ENCODE measurements around the gene JAZF1. TPM values are rescaled to one million over a fixed set of nuclear protein-coding genes. Genes with fewer than 3 reads are reported as not detected.
A peak's percentile ranks its signal among the peaks of the same experiment; 100 is the strongest.

JAZF1 gene
- total and polyA plus RNA-seq, 2 experiments from 2014 or later = 9.5 to 12.1 TPM

DNA sequence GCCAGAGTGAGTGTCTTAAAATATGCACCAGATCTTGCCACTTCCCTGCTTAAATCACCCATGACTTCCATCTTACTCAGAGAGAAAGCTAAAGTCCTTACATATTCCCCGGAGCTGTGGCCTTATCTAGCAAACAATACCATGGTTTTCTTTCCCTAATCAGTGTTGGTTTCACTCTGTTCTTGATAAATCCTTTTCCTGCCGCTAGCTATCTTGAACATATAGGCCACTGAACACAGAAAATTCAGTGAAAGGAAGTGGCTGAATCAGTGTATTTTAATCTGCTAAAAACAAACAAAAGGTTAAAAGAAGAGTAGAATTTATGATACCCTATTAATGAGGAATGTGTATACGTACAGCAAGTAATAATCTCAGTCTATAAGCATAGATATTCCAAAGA, 42.0 kb upstream of the JAZF1 start:
- Histone ChIP-seq H3K36me3 (replicated peaks; ENCODE audit: insufficient read depth, low read depth) (no peaks in the 10 kb centered on the region), H2AFZ (no peak overlapping the region), H3K9me3 (ENCODE audit: low read depth) (no peaks in the 10 kb centered on the region), H3K4me1 (ENCODE audit: insufficient read depth) (no peaks in the 10 kb centered on the region), H4K20me1 (ENCODE audit: insufficient read depth, poor library complexity, severe bottlenecking) (no peaks in the 10 kb centered on the region), H3K27me3 (no peaks in the 10 kb centered on the region), H3K9me2 (replicated peaks; ENCODE audit: insufficient read depth) (no peaks in the 10 kb centered on the region), H3K4me3 (no peak overlapping the region), H3K79me2 (no peaks in the 10 kb centered on the region), H3K4me2 (no peak overlapping the region), H3K27ac (no peak overlapping the region)
- peak; percentile 4 for DNase-seq (ENCODE audit: low spot score)
- 41% methylated on average over 3 of the region's 3 CpGs for WGBS (ENCODE audit: low lambda C conversion rate, missing lambda C conversion rate)
- TF ChIP-seq EZH2phosphoT487 (IDR thresholded peaks at IDR 0.05; ENCODE audit: low read depth, severe bottlenecking, unreplicated experiment) (no peak), EZH2 (IDR thresholded peaks at IDR 0.05; ENCODE audit: borderline replicate concordance) (no peak)
- TF ChIP-seq, protein P1, sequence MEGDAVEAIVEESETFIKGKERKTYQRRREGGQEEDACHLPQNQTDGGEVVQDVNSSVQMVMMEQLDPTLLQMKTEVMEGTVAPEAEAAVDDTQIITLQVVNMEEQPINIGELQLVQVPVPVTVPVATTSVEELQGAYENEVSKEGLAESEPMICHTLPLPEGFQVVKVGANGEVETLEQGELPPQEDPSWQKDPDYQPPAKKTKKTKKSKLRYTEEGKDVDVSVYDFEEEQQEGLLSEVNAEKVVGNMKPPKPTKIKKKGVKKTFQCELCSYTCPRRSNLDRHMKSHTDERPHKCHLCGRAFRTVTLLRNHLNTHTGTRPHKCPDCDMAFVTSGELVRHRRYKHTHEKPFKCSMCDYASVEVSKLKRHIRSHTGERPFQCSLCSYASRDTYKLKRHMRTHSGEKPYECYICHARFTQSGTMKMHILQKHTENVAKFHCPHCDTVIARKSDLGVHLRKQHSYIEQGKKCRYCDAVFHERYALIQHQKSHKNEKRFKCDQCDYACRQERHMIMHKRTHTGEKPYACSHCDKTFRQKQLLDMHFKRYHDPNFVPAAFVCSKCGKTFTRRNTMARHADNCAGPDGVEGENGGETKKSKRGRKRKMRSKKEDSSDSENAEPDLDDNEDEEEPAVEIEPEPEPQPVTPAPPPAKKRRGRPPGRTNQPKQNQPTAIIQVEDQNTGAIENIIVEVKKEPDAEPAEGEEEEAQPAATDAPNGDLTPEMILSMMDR (IDR thresholded peaks at IDR 0.05; ENCODE audit: poor library complexity) = no peak

DNA sequence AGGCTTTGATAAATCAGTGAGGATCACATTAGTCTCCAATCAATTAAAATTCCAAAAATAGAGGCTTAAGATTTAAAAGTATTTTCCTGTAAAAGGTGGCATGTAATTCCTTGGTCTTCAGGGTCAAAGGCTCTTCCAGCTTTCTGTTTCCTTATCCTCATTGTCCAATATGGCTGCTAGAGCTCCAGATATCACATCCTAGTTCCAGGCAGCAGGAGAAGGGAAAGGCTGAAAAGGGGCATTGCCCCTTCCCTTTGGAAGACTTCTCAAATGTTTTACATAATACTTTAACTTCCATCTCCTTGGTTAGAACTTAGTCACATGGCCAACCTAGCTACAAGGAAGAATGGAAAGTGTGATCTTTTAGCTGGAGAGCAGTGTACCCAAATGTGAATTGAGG, 39.2 kb upstream of the JAZF1 start:
- H3K36me3 ChIP-seq (replicated peaks; ENCODE audit: insufficient read depth, low read depth) = no peaks in the 10 kb centered on the region
- no peaks in the 10 kb centered on the region for H3K79me2 ChIP-seq
- TF ChIP-seq EZH2 (IDR thresholded peaks at IDR 0.05; ENCODE audit: borderline replicate concordance) (no peak), EZH2phosphoT487 (IDR thresholded peaks at IDR 0.05; ENCODE audit: low read depth, severe bottlenecking, unreplicated experiment) (no peak)
- TF ChIP-seq, protein P1 (IDR thresholded peaks at IDR 0.05; ENCODE audit: poor library complexity) = no peak
- H3K27ac ChIP-seq = no peak overlapping the region
- H3K4me2 ChIP-seq = no peak overlapping the region
- H3K4me1 ChIP-seq (ENCODE audit: insufficient read depth) = no peaks in the 10 kb centered on the region
- H4K20me1 ChIP-seq (ENCODE audit: insufficient read depth, poor library complexity, severe bottlenecking) = no peaks in the 10 kb centered on the region
- no peak for DNase-seq (ENCODE audit: low spot score)
- no peaks in the 10 kb centered on the region for H3K9me2 ChIP-seq (replicated peaks; ENCODE audit: insufficient read depth)
- H3K9me3 ChIP-seq (ENCODE audit: low read depth) = no peaks in the 10 kb centered on the region
- no peaks in the 10 kb centered on the region for H3K27me3 ChIP-seq
- H2AFZ ChIP-seq = no peak overlapping the region
- no peak overlapping the region for H3K4me3 ChIP-seq

DNA sequence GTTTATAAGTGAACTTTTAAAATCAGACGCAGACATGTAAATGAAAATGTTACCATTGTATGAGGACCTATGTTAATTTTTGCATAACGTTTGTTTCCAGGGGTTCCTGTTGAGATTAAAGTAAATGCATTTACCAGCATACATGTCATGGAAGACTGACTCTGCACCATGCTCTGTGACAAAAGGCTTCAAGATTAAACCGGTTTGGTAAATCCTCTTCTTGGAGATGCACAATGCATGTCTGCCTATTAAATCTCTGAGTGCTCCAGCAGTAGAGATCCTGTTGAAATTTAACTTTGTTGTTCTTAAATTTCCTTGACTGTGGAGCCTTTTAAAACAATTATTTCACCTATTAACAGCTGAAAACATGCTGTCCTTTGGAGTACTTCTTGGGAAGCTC, 36.5 kb upstream of the JAZF1 start:
- Histone ChIP-seq H3K79me2 (no peaks in the 10 kb centered on the region), H3K9me3 (ENCODE audit: low read depth) (no peaks in the 10 kb centered on the region), H4K20me1 (ENCODE audit: insufficient read depth, poor library complexity, severe bottlenecking) (no peaks in the 10 kb centered on the region), H3K27me3 (no peaks in the 10 kb centered on the region), H3K27ac (no peak overlapping the region), H3K4me1 (ENCODE audit: insufficient read depth) (no peaks in the 10 kb centered on the region), H3K4me2 (no peak overlapping the region), H3K4me3 (no peak overlapping the region), H3K36me3 (replicated peaks; ENCODE audit: insufficient read depth, low read depth) (no peaks in the 10 kb centered on the region), H2AFZ (no peak overlapping the region), H3K9me2 (replicated peaks; ENCODE audit: insufficient read depth) (no peaks in the 10 kb centered on the region)
- TF ChIP-seq EZH2phosphoT487 (IDR thresholded peaks at IDR 0.05; ENCODE audit: low read depth, severe bottlenecking, unreplicated experiment) (no peak), EZH2 (IDR thresholded peaks at IDR 0.05; ENCODE audit: borderline replicate concordance) (no peak)
- TF ChIP-seq, protein P1 (IDR thresholded peaks at IDR 0.05; ENCODE audit: poor library complexity) = no peak
- DNase-seq (ENCODE audit: low spot score) = no peak
- WGBS (ENCODE audit: low lambda C conversion rate, missing lambda C conversion rate) = 59% methylated on average over 3 of the region's 3 CpGs

DNA sequence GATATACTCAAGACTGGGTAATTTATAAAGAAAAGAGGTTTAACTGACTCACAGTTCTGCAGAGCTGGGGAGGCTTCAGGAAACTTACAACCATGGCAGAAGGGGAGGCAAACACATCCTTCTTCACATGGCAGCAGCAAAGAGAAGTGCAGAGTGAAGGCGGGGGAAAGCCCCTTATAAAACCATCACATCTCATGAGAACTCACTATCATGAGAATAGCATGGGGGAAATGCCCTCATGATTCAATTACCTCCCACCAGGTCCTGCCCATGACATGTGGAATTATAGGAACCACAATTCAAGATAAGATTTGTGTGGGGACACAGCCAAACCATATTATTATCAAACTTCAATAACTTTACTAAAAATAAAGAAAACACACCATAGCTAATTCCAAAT, 30.4 kb upstream of the JAZF1 start:
- TF ChIP-seq, protein P1 (IDR thresholded peaks at IDR 0.05; ENCODE audit: poor library complexity) = no peak
- TF ChIP-seq EZH2 (IDR thresholded peaks at IDR 0.05; ENCODE audit: borderline replicate concordance) (no peak), EZH2phosphoT487 (IDR thresholded peaks at IDR 0.05; ENCODE audit: low read depth, severe bottlenecking, unreplicated experiment) (no peak)
- H3K9me3 ChIP-seq (ENCODE audit: low read depth) = no peaks in the 10 kb centered on the region
- no peak overlapping the region for H3K27ac ChIP-seq
- H3K9me2 ChIP-seq (replicated peaks; ENCODE audit: insufficient read depth) = no peaks in the 10 kb centered on the region
- 64% methylated on average over 1 of the region's 1 CpG for WGBS (ENCODE audit: low lambda C conversion rate, missing lambda C conversion rate)
- H3K4me1 ChIP-seq (ENCODE audit: insufficient read depth) = no peaks in the 10 kb centered on the region
- H3K4me3 ChIP-seq = no peak overlapping the region
- H3K79me2 ChIP-seq = no peaks in the 10 kb centered on the region
- no peak for DNase-seq (ENCODE audit: low spot score)
- no peaks in the 10 kb centered on the region for H3K27me3 ChIP-seq
- H2AFZ ChIP-seq = no peak overlapping the region
- no peak overlapping the region for H3K4me2 ChIP-seq
- H4K20me1 ChIP-seq (ENCODE audit: insufficient read depth, poor library complexity, severe bottlenecking) = no peaks in the 10 kb centered on the region
- no peaks in the 10 kb centered on the region for H3K36me3 ChIP-seq (replicated peaks; ENCODE audit: insufficient read depth, low read depth)

Data from hepatocyte (in vitro differentiated cells).